Measurements from ENCODE around the gene CSMD2.

Gene CSMD2

DNA sequence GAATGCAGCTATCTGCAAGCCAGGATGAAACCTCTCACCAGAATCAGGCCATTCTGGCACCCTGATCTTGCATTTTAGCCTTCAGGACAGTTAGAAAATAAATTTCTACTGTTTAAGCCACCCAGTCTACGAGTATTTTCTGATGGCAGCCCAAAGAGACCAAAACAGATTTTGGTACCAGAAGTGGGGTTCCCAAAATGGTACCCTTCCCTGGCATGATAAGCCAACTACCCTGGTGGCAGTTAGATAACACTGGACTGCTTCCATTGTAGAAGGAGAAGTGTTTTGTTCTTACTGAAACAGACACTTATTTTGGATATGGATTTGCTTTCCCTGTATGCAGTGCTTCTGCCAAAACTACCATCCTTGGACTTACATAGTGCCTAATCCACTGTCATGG, 115.0 kb downstream of the CSMD2 start (continued):
- TF ChIP-seq, protein P1, sequence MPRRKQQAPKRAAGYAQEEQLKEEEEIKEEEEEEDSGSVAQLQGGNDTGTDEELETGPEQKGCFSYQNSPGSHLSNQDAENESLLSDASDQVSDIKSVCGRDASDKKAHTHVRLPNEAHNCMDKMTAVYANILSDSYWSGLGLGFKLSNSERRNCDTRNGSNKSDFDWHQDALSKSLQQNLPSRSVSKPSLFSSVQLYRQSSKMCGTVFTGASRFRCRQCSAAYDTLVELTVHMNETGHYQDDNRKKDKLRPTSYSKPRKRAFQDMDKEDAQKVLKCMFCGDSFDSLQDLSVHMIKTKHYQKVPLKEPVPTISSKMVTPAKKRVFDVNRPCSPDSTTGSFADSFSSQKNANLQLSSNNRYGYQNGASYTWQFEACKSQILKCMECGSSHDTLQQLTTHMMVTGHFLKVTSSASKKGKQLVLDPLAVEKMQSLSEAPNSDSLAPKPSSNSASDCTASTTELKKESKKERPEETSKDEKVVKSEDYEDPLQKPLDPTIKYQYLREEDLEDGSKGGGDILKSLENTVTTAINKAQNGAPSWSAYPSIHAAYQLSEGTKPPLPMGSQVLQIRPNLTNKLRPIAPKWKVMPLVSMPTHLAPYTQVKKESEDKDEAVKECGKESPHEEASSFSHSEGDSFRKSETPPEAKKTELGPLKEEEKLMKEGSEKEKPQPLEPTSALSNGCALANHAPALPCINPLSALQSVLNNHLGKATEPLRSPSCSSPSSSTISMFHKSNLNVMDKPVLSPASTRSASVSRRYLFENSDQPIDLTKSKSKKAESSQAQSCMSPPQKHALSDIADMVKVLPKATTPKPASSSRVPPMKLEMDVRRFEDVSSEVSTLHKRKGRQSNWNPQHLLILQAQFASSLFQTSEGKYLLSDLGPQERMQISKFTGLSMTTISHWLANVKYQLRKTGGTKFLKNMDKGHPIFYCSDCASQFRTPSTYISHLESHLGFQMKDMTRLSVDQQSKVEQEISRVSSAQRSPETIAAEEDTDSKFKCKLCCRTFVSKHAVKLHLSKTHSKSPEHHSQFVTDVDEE (CRISPR knock-in tag; IDR thresholded peaks at IDR 0.05) = no peak

DNA sequence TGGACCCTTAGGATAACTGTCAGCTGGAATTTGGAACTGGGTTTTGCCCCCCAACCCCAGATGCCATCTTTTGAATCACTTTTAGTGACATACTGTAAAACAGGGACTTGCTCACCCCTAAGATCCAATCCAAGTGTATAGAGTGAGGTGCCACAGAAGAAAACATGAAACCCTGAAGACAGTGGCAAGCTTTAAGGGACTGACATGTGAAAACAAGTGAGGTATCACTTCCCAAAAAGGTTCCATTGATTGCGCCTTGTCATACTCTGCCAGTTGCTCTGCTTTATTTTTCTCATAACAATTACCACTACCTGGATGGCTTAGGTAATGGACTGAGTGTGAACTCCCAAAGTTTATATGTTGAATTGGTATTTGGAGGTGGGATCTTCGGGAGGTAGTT, 115.6 kb downstream of the CSMD2 start:
- no peak for ATAC-seq
- TF ChIP-seq GLIS3 (CRISPR knock-in tag; IDR thresholded peaks at IDR 0.05) (no peak), ZNF565 (CRISPR knock-in tag; conservative IDR thresholded peaks at IDR 0.05; ENCODE audit: low read depth) (no peak), SNAI2 (CRISPR knock-in tag; IDR thresholded peaks at IDR 0.05) (no peak), ARNTL (CRISPR knock-in tag; IDR thresholded peaks at IDR 0.05; ENCODE audit: borderline replicate concordance, low read depth) (no peak), ZFP3 (CRISPR knock-in tag; IDR thresholded peaks at IDR 0.05) (no peak), ZNF8 (CRISPR knock-in tag; IDR thresholded peaks at IDR 0.05) (no peak), TCF4 (CRISPR knock-in tag; IDR thresholded peaks at IDR 0.05; ENCODE audit: borderline replicate concordance) (no peak), ZNF70 (CRISPR knock-in tag; IDR thresholded peaks at IDR 0.05) (no peak), ESRRG (CRISPR knock-in tag; IDR thresholded peaks at IDR 0.05) (no peak), RARB (CRISPR knock-in tag; IDR thresholded peaks at IDR 0.05) (no peak), ISL1 (CRISPR knock-in tag; IDR thresholded peaks at IDR 0.05) (no peak)
- TF ChIP-seq, protein P2, sequence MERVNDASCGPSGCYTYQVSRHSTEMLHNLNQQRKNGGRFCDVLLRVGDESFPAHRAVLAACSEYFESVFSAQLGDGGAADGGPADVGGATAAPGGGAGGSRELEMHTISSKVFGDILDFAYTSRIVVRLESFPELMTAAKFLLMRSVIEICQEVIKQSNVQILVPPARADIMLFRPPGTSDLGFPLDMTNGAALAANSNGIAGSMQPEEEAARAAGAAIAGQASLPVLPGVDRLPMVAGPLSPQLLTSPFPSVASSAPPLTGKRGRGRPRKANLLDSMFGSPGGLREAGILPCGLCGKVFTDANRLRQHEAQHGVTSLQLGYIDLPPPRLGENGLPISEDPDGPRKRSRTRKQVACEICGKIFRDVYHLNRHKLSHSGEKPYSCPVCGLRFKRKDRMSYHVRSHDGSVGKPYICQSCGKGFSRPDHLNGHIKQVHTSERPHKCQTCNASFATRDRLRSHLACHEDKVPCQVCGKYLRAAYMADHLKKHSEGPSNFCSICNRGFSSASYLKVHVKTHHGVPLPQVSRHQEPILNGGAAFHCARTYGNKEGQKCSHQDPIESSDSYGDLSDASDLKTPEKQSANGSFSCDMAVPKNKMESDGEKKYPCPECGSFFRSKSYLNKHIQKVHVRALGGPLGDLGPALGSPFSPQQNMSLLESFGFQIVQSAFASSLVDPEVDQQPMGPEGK (CRISPR knock-in tag; IDR thresholded peaks at IDR 0.05; ENCODE audit: borderline replicate concordance) = no peak

DNA sequence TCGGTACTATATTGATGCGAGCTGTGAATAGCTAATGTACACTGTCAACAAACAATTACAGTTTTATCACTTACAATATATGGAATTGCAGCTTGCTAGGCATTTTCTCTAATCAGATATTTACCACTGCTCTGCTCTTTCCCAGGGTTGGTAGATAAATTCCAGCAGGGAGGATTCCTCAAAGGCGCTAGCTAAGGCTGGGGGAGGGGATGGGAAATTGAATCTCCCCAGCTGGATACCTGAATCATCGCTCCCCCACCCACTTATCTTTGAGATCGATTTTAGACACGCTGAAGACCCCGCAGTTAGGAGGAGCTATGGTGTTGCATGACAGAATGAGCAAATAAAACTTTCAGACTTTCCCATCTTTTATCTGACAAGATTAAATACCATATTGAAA, 127.2 kb downstream of the CSMD2 start:
- ATAC-seq = no peak
- TF ChIP-seq, protein P3, sequence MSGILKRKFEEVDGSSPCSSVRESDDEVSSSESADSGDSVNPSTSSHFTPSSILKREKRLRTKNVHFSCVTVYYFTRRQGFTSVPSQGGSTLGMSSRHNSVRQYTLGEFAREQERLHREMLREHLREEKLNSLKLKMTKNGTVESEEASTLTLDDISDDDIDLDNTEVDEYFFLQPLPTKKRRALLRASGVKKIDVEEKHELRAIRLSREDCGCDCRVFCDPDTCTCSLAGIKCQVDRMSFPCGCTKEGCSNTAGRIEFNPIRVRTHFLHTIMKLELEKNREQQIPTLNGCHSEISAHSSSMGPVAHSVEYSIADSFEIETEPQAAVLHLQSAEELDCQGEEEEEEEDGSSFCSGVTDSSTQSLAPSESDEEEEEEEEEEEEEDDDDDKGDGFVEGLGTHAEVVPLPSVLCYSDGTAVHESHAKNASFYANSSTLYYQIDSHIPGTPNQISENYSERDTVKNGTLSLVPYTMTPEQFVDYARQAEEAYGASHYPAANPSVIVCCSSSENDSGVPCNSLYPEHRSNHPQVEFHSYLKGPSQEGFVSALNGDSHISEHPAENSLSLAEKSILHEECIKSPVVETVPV (CRISPR knock-in tag; IDR thresholded peaks at IDR 0.05) = no peak
- TF ChIP-seq, protein P2 (CRISPR knock-in tag; IDR thresholded peaks at IDR 0.05; ENCODE audit: borderline replicate concordance) = no peak
- TF ChIP-seq ESRRG (CRISPR knock-in tag; IDR thresholded peaks at IDR 0.05) (no peak), ISL1 (CRISPR knock-in tag; IDR thresholded peaks at IDR 0.05) (no peak), BACH2 (CRISPR knock-in tag; IDR thresholded peaks at IDR 0.05; ENCODE audit: borderline replicate concordance) (no peak), ARNTL (CRISPR knock-in tag; IDR thresholded peaks at IDR 0.05; ENCODE audit: borderline replicate concordance, low read depth) (no peak), CSDC2 (CRISPR knock-in tag; IDR thresholded peaks at IDR 0.05) (no peak), OSR1 (CRISPR knock-in tag; IDR thresholded peaks at IDR 0.05) (no peak), TOX (CRISPR knock-in tag; IDR thresholded peaks at IDR 0.05; ENCODE audit: borderline replicate concordance) (no peak), ZNF70 (CRISPR knock-in tag; IDR thresholded peaks at IDR 0.05) (no peak)

DNA sequence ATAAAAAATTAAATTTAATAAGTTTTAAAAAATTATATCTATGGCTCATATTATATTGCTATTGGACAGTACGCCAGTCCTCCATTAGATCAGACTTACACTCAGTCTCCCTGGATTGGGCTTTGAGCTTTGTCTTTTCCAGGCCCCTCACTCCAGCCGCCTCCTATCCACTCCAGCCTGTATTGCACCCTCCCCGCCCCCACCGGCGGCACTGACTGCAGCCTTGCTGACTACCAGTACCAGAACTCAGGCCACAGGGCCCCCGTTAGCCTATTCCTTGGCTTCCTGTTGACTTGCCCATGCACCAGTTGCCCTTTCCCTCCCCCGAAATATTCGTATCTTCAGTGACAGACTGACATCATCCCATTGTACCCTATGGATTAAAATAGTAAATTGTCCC, 127.9 kb downstream of the CSMD2 start:
- TF ChIP-seq ZNF8 (CRISPR knock-in tag; IDR thresholded peaks at IDR 0.05) = no peak
- no peak for TF ChIP-seq ZNF565 (CRISPR knock-in tag; conservative IDR thresholded peaks at IDR 0.05; ENCODE audit: low read depth)
- TF ChIP-seq TCF4 (CRISPR knock-in tag; IDR thresholded peaks at IDR 0.05; ENCODE audit: borderline replicate concordance) = no peak
- no peak for TF ChIP-seq GLIS3 (CRISPR knock-in tag; IDR thresholded peaks at IDR 0.05)
- TF ChIP-seq, protein P1 (CRISPR knock-in tag; IDR thresholded peaks at IDR 0.05) = no peak
- TF ChIP-seq, protein P3 (CRISPR knock-in tag; IDR thresholded peaks at IDR 0.05) = no peak
- no peak for TF ChIP-seq TOX (CRISPR knock-in tag; IDR thresholded peaks at IDR 0.05; ENCODE audit: borderline replicate concordance)
- no peak for TF ChIP-seq OSR1 (CRISPR knock-in tag; IDR thresholded peaks at IDR 0.05)
- ATAC-seq = no peak

All from SK-N-SH treated with all-trans-retinoic acid at 6 μM for 48 hours (cell line).